Activated T-cell treated with anti-CD3 and anti-CD28 coated beads for 1 hour (primary cell): ENCODE results near the gene MST1.
A peak's percentile ranks its signal among the peaks of the same experiment; 100 is the strongest.

Source experiments
- DNase-seq: peaks from one replicate; pipeline ENCODE4 v3.0.0-alpha.2; 2020; ENCODE audit warnings: low read depth

The MST1 gene

GRCh38 chr3:49689046-49689907 lies at the start of gene MST1, which contains the start of gene RNF123:
TSS of gene MST1 (minus strand) at chr3:49689474. CDS start at chr3:49688691, 783 bp downstream.
TSS of gene RNF123 (plus strand) at chr3:49689557. CDS start at chr3:49691166, 1,609 bp downstream.
- peak; percentile 90 for DNase-seq

DNA sequence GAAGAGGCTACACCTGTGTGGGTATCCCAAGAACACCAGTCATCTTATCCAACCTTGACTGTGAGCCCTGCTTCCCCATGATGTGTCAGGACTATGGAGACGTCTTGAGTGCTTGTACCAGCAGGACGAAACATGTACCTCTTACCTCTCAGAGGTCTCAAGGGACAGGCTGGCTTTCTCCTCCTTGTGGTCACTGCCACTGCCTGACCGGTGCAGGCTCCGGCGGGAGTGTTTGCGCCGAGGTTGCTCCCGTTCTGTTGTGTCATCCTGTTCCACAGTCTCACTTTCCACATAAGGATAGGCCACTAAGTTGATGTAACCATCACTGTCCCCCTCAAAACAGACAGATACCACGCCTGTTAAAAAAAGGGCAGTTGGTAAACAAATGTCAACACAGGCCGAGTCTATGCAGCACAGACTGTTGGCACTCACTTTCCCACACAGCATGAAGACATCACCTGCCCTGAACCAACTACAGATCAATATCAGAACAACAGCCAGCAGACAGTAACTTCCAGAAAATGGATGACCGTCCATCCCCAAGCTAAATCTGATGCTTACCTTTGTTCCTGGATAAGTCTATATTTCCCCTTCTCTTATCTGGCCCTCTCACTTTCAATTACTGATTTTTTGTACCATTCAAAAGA lies 48.9 kb upstream of the MST1 start:
- no peak for DNase-seq

DNA sequence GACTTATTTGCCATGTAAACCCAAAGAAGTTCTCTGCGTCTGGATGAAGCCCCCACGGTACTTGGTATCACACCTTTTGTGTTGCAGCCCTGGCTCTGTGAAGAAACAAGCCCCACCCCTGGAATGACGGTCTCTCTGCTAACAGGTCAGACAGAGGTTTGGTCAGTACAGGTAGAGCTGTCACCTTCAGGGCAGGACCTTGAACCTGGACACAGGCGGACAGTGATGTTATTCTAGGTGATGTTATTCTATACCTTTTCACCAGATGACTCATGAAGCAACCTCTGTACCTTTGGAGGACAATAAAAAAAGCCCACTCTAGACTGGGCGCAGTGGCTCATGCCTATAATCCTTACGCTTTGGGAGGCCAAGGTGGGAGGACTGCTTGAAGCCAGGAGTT lies 45.5 kb upstream of the MST1 start:
- DNase-seq = no peak

GRCh38 chr3:49733551-49733950 lies 44.3 kb upstream of the MST1 start:
- no peak for DNase-seq

DNA sequence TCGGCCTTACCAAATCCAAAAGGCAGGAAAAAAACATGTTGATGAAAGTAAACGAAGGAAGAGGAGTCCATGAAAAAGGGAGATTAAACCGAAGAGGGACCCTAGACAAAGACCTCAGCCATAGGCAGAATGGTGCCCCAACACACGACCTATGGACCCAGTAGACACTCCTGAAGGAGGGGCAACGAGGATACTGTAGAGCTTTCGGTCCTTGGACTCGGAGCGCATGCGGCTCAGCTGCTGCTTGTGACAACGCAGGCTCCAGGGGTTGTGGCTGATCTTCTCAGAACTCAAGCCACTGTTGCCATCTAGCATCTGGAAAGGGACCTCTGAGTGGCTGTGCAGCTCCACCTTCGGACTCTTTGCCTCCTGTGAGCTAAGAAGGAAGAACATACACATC lies 43.3 kb upstream of the MST1 start:
- DNase-seq = no peak

GRCh38 chr3:49729966-49730609 lies 40.8 kb upstream of the MST1 start:
- no peak for DNase-seq

GRCh38 chr3:49727924-49728361 lies 38.7 kb upstream of the MST1 start:
- DNase-seq = no peak

DNA sequence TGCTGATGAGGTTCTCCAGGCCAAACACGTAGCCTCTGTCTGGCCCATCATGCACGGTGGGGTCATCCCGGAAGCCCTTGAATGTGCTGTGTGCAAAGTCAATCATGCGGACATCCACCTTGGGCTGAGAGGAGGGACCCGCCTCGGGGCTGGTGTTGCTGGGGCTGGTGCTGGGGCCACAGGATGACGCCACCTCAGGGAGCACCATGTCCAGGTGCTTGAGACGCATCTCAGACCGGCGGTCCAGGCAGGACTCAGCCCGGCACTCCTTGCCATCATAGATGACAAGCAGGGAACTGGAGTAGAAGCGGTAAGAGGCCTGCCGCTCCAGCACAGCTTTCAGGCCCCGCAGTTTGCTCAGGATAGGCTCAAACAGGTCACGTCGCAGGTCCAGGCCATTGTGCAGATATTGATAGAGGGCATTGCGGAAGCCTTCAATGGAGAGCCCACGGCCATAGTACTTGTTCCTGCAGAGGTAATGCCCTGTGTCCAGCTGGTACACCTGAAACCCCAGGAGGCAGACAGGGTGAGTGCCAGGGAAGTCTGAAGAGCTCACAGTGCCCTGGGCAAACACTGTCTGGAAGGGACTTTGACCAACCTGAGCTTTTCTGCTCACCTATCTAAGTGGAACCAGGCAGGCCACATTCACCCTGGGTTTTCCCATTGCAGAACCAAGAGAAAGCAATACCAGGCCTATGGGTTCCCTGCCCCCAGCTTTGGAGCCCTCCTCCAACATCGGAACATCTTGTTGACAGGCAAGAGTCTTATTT lies 38.1 kb upstream of the MST1 start:
- no peak for DNase-seq

DNA sequence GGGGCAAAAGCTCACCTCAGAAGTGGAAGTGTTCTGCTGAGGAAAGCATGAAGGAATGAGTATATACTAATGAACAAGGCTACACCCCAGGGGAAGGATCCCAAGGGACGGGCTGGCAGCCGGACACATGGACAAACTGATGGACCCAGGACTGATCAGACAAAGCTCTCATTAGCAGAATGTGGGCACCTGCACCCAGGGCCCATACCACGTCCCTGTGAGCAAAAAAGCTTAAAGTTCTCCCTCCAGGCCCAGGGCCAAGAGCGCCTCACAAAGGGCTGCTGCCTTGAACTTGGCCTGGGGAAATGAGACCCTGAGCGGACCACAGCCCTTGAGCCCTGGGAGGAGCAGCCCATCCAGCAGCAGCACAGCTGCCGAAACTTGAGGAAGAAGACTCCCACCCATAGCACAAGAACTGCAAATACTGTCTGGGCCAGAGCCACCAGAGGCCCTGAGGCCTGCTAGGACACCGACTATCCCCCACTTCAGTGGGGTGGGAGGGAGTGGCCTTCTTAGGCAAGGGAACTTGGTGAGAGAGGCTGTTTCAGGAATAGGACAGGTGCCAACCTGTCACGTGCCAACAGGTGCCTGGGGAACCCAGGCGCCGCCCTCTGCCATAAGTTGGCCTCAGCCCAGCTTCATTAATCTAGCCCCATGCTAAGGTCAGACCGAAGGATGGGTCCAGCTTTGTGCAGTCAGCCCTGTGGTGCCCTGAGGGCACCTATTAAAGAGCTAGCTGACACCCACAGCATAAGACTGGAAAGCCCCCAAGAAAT lies 36.8 kb upstream of the MST1 start:
- no peak for DNase-seq

GRCh38 chr3:49724586-49724985 lies 35.3 kb upstream of the MST1 start:
- DNase-seq = no peak

DNA sequence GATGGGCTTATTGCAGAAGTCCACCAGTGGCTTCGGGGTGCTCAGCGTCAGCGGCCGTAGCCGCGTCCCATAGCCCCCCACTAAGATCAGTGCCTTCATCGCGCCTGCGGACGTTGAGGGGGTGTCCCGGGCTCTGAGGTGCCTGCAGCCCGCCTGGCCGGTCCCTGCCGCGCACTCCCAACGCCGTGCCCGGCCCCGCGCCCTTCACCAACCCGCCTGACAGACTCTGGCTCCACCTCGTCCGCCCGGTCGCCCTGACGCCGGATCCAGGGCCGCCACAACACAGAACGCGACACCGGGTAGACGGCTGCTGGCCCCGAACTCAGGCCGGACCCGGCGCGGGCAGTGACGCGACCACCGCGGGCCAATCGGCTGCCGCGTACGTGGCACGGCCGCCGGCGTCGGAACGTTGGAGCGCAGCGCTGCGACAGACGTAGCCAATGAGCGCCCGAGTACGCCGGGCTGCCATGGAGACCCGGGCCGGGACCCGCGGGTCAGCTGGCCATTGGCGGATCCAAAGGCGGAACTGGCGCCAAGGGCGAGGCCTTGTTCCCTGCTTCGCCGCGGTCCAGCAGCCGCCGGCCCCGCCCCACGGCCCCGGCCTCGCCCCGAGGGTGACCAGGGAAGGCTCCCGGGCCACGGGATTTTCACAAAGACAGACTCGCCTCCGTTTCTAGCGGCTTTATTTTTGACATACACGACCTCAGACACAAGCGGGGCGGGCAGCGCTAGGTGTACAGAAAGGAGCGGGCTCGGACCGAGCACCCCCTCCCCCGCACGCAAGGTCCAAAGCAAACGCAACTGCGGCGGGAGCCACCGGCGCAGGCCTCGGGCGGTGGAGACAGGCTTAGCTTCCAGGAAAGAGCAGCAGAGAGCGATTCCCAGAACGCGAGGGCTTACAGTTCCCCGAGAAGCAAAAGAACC lies 34.6 kb upstream of the MST1 start, which contains the start of gene GMPPB:
GMPPB (minus strand) TSS at position 324 of the 924 bp plus-strand sequence; CDS start at position 99, 225 bp downstream.
- peak; percentile 83 for DNase-seq

DNA sequence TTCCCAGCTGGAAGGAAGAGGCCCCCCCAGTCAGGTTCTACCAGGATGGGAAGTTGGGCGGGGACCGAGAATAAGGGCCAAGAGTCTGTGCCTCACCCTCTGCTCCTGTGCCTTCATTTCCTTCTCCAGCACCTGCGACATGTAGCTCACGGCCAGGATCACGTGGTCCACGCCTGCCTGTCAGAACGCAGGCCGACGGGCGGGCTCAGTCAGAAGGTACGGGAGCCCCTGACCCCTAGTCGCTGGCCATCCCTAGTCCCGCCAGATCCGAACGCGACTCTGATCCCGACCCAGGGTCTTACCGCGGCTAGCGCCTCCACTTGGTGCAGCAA lies 34.0 kb upstream of the MST1 start:
- DNase-seq = peak; percentile 37

- DNase-seq = no peak
Measured at GRCh38 chr3:49722896-49723295, 33.6 kb upstream of the MST1 start.

- DNase-seq = no peak
Measured at GRCh38 chr3:49721896-49722781, 32.9 kb upstream of the MST1 start.

DNA sequence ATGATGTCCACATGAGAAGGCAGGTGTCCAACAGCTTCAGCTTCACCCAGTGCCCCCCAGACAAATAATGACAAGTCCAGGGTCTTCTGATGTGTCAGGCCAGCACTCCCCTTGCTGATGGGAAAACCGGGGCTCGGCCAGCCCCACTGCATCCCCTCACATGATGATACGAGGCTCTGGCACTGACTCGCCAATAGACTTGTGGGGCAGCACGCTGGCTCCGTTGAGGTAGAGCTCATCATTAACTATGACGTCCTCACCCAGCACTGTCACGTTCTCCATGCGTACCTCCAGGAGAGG lies 32.3 kb upstream of the MST1 start:
- no peak for DNase-seq

GRCh38 chr3:49720855-49721595 lies 31.8 kb upstream of the MST1 start:
- DNase-seq = no peak

DNA sequence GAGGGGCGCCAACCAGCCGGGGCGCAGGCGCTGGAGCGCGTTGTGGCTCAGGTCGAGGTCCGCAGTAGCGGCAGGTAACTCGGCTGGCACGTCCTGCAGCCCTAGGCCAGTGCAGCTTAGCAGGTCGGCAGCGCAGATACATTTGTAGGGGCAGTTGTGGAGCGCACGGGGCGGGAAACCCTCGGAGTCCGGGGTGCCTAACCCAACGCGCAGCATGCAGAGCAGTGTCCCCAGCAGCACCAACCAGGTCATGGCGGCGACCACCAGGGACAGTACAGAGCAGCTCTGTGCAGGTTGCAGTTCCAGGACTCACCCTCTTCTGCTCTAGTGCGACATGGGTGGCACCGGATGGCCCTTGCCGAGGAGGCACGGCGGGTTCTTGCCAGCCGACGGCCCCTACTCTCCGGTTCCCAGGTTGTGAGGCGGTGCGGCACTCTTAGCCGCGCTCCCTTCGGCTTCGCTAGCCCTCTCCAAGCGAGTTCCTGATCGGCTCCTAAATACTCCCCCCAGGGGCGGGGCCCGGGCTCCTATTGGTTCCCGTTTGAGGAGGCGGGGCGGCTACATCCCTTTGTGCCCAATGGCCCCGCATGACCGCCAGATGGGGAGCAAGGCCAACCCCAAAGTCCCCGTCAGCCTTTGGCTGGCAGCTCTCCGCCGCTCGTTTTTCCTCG lies 30.1 kb upstream of the MST1 start, which contains the start of gene AMIGO3:
AMIGO3 (minus strand) TSS at position 471 of the 671 bp plus-strand sequence; CDS start at position 252, 219 bp downstream.
- DNase-seq = peak; percentile 86

- DNase-seq = no peak
Measured at GRCh38 chr3:49718858-49719213, 29.6 kb upstream of the MST1 start.
